22Rv1 (cell line): ENCODE data around the gene TMED7.

Experiments used
- CTCF ChIP-seq: fragments of 450-650 bp; IDR thresholded peaks from 2 replicates; pipeline ENCODE4 v1.5.1; 2017; ENCODE audit warnings: mild to moderate bottlenecking
- ZFX ChIP-seq: fragments of 450-650 bp; IDR thresholded peaks from 2 replicates; pipeline ENCODE4 v1.6.1; 2017; ENCODE audit warnings: antibody characterized with exemption, borderline replicate concordance

GRCh38 chr5:115641948-115642347 lies 16.1 kb upstream of the TMED7 start:
- TF ChIP-seq CTCF, result no peak
- TF ChIP-seq ZFX, result no peak
